Measurements from ENCODE around the gene KLK10.

KLK10 gene

DNA sequence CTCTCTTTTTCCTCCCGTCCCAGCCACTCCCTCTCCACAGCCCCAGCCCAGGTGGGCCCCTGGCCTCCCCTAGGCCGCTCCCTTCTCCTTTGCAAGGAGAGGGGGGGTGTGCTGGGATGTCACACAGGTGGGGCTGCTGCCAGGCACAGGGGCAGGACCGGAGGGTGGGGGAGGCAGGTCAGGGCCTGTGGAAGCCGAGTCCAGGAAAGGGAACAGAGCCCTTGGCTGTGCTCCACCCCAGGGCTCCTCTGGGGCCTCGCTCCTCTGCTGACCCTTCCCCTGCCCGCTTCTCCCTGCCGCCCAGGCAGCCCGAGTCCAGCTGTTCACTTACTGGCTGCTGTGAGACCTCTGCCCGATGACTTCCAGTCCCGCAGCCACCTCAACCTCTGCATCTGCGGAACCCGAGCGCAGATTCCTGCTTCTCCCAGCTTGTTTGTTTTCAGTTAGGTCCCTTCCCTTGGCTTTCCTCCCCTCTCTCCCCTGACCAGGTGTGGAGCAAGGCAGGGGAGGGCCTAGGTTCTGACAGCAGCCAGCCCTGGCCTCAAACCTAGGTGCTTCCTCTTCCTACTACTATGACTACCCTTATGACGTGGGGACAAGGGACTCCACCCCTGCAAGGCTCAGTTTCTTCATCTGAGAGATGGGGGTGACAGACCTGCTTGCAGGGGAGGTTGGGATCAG, 7.8 kb upstream of the KLK10 start:
- DNase-seq (ENCODE audit: low read depth), result no peak
- TF ChIP-seq CTCF (conservative IDR thresholded peaks at IDR 0.05; ENCODE audit: low read length), result no peak
- H3K4me3 ChIP-seq (ENCODE audit: low read length), result no peak overlapping the region

DNA sequence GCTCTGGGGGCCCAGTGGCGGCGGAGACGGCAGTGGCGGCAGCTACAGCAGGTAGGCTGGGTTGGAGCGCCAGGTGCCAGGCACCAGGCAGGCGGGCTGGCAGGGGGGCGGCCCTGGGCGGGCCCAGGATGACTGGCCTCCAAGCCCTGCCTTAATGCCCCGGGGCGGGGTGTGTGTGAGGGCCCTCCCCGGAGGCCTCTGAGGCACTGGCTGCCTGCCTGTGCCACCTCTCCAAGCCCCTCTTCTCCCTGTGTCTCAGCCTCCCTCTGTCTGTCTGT, 7.0 kb upstream of the KLK10 start, which contains the start of gene KLK11:
TSS of gene KLK11 (minus strand) at position 63 of the 278 bp plus-strand sequence. CDS start 985 bp downstream, outside the sequence.
- no peak within 1 kb of the TSS for H3K4me3 ChIP-seq (ENCODE audit: low read length)
- DNase-seq (ENCODE audit: low read depth), result no peak
- no peak for TF ChIP-seq CTCF (conservative IDR thresholded peaks at IDR 0.05; ENCODE audit: low read length)

GRCh38 chr19:51025809-51026553, 6.5 kb upstream of the KLK10 start:
- H3K4me3 ChIP-seq (ENCODE audit: low read length), result no peak overlapping the region
- no peak for DNase-seq (ENCODE audit: low read depth)
- TF ChIP-seq CTCF (conservative IDR thresholded peaks at IDR 0.05; ENCODE audit: low read length), result no peak

- no peak overlapping the region for H3K4me3 ChIP-seq (ENCODE audit: low read length)
- no peak for TF ChIP-seq CTCF (conservative IDR thresholded peaks at IDR 0.05; ENCODE audit: low read length)
- no peak for DNase-seq (ENCODE audit: low read depth)
Observed at GRCh38 chr19:51025401-51025800, 5.9 kb upstream of the KLK10 start.

DNA sequence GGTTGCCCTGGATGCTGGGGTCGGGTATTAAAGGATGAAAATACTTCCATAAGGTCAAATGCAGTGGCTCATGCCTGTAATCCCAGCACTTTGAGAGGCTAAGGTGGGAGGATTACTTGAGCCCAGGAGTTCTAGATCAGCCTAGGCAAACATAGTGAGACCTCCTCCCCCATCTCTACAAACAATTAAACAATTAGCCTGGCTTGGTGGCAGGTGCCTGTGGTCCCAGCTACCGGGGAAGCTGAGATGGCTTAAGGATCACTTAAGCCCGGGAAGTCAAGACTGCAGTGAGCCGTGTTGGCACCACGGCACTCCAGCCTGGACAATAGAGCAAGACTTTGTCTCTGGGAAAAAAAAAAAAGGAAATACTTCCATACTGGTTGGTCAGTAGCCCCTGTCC, 5.4 kb upstream of the KLK10 start:
- no peak overlapping the region for H3K4me3 ChIP-seq (ENCODE audit: low read length)
- TF ChIP-seq CTCF (conservative IDR thresholded peaks at IDR 0.05; ENCODE audit: low read length), result no peak
- DNase-seq (ENCODE audit: low read depth), result no peak

DNA sequence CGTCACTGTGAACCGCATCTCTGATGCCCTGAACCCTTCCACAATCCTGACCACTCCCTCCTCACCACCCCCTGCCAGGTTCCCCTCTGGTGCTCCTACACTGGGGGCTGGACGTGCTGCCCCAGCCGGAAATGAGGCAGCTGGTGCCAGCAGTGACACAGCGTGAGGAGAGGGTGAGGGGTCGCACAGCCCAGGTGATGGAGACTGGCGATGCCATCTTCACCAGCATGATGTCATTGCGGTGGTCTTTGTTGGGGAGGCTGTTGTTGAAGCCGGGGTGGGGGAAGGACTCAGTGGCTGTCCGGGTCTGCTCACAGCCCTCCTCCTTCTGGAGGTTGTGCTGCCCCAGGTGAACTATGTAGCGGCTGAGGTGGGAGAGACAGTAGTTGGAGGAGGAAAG, 4.4 kb upstream of the KLK10 start:
- H3K4me3 ChIP-seq (ENCODE audit: low read length), result no peak overlapping the region

More for the DNA sequence above, 4.4 kb upstream of the KLK10 start:
- TF ChIP-seq CTCF (conservative IDR thresholded peaks at IDR 0.05; ENCODE audit: low read length), result no peak
- DNase-seq (ENCODE audit: low read depth), result no peak
